ENCODE results near the gene CROCC2.

CROCC2 gene

GRCh38 chr2:240954436-240955305 is 48.5 kb downstream of the CROCC2 start:
- in situ Hi-C loops (cut with HindIII; ENCODE audit: low sequenced_read_pairs) = no loop called here

GRCh38 chr2:240955306-240956170 is 49.4 kb downstream of the CROCC2 start:
- H3K4me3 ChIP-seq (ENCODE audit: low read depth, low read length) = no peak overlapping the region
- DNase-seq (ENCODE audit: low read depth, low spot score) = no peak
- in situ Hi-C loops (cut with HindIII; ENCODE audit: low sequenced_read_pairs) = no loop called here
- no peak for TF ChIP-seq CTCF (IDR thresholded peaks at IDR 0.05; ENCODE audit: low read depth, low read length)

More at GRCh38 chr2:240954436-240955305, 48.5 kb downstream of the CROCC2 start:
- no peak overlapping the region for H3K4me3 ChIP-seq (ENCODE audit: low read depth, low read length)
- DNase-seq (ENCODE audit: low read depth, low spot score) = no peak
- no peak for TF ChIP-seq CTCF (IDR thresholded peaks at IDR 0.05; ENCODE audit: low read depth, low read length)

GRCh38 chr2:240956171-240956934 is 50.2 kb downstream of the CROCC2 start:
- no peak overlapping the region for H3K4me3 ChIP-seq (ENCODE audit: low read depth, low read length)
- DNase-seq (ENCODE audit: low read depth, low spot score) = no peak
- in situ Hi-C loops (cut with HindIII; ENCODE audit: low sequenced_read_pairs) = no loop called here
- no peak for TF ChIP-seq CTCF (IDR thresholded peaks at IDR 0.05; ENCODE audit: low read depth, low read length)

GRCh38 chr2:240956935-240957655 is 51.0 kb downstream of the CROCC2 start:
- in situ Hi-C loops (cut with HindIII; ENCODE audit: low sequenced_read_pairs) = no loop called here
- H3K4me3 ChIP-seq (ENCODE audit: low read depth, low read length) = no peak overlapping the region
- no peak for DNase-seq (ENCODE audit: low read depth, low spot score)
- no peak for TF ChIP-seq CTCF (IDR thresholded peaks at IDR 0.05; ENCODE audit: low read depth, low read length)

- no peak for TF ChIP-seq CTCF (IDR thresholded peaks at IDR 0.05; ENCODE audit: low read depth, low read length)
- in situ Hi-C loops (cut with HindIII; ENCODE audit: low sequenced_read_pairs) = no loop called here
- H3K4me3 ChIP-seq (ENCODE audit: low read depth, low read length) = no peak overlapping the region
Observed at GRCh38 chr2:240957656-240958365, 51.7 kb downstream of the CROCC2 start.

More at GRCh38 chr2:240957656-240958365, 51.7 kb downstream of the CROCC2 start:
- DNase-seq (ENCODE audit: low read depth, low spot score) = no peak
